Measurements from ENCODE around the gene NCBP3.
"Not testable (repeated sequence)": the region's sequence is repeated elsewhere in the genome, so short reads cannot be mapped to it uniquely, and the experiment has no call there.

NCBP3 gene

GRCh38 chr17:3854204-3854603 lies 8.2 kb upstream of the NCBP3 start:
- not testable (repeated sequence) for H3K4me3 ChIP-seq (ENCODE audit: low read depth, low read length); DNase-seq (ENCODE audit: low read depth)

DNA sequence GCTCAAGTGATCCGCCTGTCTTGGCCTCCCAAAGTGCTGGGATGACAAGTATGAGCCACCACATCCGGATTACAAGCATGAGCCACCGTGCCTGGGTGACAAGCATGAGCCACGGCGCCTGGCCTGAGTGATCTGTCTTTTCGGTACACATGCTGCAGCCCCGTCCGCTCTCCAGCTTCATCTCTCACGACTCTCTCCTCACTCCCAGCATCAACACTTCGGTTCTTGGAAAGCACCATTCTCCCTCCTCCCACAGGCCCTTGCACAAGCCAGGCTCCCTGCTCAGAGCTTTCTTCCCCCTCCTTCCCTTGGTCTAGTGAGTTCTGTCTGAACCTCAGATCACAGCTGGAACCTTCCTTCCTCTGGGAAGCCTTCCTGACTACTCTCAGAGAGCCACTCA lies 6.5 kb upstream of the NCBP3 start:
- H3K4me3 ChIP-seq (ENCODE audit: low read depth, low read length) = no peak overlapping the region
- DNase-seq (ENCODE audit: low read depth) = no peak

GRCh38 chr17:3851461-3852100 lies 5.5 kb upstream of the NCBP3 start:
- no peak for DNase-seq (ENCODE audit: low read depth)
- H3K4me3 ChIP-seq (ENCODE audit: low read depth, low read length) = no peak overlapping the region

GRCh38 chr17:3848229-3848835 lies 2.3 kb upstream of the NCBP3 start:
- H3K4me3 ChIP-seq (ENCODE audit: low read depth, low read length) = no peak overlapping the region
- no peak for DNase-seq (ENCODE audit: low read depth)

DNA sequence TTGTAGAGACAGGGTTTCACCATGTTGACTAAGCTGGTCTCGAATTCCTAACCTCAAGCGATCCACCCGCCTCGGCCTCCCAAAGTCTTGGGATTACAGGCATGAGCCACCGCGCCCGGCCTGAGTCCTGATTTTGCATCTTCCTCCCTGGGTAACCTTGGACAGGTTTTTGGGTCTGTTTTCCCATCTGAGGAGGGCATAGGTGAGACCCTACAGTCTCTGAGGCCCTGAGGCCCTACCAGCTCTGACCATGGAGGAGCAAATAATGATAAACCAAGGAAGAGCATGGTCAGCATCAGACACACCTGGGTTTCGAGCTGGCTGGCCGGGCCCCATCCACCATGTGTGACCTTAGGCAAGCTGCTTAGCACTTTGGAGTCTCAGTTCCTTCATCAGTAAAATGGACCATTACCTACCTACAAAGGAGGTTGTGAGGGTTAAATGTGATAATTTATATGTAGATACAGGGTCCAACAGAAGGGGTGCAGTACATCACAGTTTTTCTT lies 1.2 kb upstream of the NCBP3 start:
- no peak for DNase-seq (ENCODE audit: low read depth)
- H3K4me3 ChIP-seq (ENCODE audit: low read depth, low read length) = no peak overlapping the region

DNA sequence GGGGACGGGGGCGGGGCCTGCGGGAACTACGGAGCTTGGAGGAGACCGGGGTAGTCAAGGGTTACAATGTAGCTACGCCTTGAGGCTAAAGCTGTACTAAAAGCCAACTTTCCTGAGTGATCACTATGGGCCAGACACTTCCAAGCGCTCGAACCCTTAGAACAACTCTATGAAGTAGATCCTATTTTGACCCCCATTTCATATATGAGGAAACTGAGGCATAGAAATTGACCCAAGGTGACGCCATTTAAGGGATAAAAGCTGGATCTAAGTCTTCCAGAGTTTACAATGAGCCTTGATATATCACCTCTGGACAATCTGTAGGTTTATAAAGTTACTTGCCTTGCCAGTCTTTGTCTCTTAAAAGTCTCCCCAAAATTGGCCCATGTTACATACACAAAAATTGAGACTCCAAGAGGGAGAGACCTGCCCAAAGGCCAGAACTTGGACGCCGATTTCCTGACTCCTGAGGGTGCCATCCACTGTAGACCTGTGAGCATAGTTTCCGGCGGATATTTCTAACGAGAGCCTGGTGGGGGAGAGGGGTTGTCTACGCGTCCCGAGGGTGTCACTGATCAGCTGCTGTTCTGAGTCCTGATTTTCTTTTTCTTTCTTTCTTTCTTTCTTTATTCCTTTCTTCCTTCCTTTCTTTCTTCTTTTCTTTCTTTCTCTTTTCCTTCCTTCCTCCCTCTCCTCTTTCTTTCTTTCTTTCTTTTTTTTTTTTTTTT lies 555 bp upstream of the NCBP3 start:
- DNase-seq (ENCODE audit: low read depth) = no peak
- H3K4me3 ChIP-seq (ENCODE audit: low read depth, low read length) = peak overlapping the region; percentile 21

DNA sequence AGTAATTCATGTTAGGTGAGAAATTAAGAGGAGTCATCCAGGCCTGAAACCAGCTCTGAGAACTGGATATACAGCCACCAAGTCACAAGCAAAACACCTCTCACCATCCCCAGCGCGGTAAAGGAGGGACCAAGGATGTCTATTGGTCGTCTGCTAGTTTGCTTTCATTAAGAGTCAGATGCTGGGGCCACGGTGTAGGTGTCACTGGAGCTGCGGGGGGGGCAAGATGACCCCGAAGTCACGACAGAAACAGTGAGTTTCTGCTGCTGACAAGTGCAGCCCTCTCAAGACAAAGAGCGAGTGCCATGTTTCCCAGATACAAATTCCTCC lies 790 bp downstream of the NCBP3 start:
- H3K4me3 ChIP-seq (ENCODE audit: low read depth, low read length) = peak overlapping the region; percentile 85
- DNase-seq (ENCODE audit: low read depth) = no peak

DNA sequence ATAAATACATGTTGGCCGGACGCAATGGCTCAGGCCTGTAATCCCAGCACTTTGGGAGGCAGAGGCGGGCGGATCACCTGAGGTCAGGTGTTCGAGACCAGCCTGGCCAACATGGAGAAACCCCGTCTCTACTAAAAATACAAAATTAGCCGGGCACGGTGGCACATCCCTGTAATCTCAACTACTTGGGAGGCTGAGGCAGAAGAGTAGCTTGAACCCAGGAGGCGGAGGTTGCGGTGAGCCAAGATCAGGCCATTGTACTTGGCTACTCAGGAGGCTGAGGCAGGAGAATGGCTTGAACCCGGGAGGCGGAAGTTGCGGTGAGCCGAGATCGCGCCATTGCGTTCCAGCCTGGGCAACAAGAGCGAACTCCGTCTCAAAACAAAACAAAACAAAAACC lies 1.5 kb downstream of the NCBP3 start:
- H3K4me3 ChIP-seq (ENCODE audit: low read depth, low read length); DNase-seq (ENCODE audit: low read depth): not testable (repeated sequence)

GRCh38 chr17:3843935-3844516 lies 2.0 kb downstream of the NCBP3 start:
- no peak for DNase-seq (ENCODE audit: low read depth)
- no peak overlapping the region for H3K4me3 ChIP-seq (ENCODE audit: low read depth, low read length)

GRCh38 chr17:3838206-3838605 lies 7.8 kb downstream of the NCBP3 start:
- no peak overlapping the region for H3K4me3 ChIP-seq (ENCODE audit: low read depth, low read length)
- no peak for DNase-seq (ENCODE audit: low read depth)

GRCh38 chr17:3836551-3836950 lies 9.5 kb downstream of the NCBP3 start:
- no peak overlapping the region for H3K4me3 ChIP-seq (ENCODE audit: low read depth, low read length)
- no peak for DNase-seq (ENCODE audit: low read depth)

DNA sequence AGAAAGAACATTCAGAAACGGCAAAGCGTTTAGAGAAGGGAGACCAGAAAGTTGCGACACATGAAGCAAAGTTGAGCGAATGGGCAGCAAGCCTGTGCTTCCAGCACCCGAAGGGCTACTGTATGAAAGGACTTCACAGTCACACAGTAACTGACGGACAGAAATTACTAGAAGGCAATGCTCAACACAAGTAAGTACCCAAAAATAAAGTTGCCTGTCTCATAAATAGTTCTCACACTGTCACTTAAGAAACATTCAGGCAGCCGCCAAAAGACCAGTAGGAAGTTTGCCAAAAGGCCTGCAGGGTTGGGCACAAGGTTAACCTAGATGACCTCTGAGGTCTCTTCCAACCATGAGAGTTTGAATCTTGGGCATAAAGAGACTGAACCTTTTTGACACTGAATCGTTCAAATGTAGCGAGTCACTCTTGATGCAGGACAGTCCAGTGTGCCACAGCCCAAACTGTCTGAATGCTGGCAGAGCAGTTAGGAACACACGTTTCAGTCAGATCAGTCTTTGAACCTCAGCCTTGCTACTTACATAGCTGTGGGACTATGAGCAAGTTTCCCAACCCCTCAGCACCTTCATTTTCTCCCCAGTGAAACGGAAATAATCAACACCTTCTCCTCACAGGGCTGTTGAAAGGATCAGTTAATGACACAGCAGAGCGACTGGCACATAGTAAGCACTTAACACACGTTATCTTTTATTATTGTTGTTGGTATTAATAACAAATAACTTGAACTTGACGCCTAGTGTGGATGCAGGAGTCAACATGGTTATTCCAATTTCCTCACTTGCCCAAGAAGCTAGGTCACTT lies 10.4 kb downstream of the NCBP3 start:
- H3K4me3 ChIP-seq (ENCODE audit: low read depth, low read length) = no peak overlapping the region

GRCh38 chr17:3834811-3835210 lies 11.2 kb downstream of the NCBP3 start:
- no peak for DNase-seq (ENCODE audit: low read depth)
- no peak overlapping the region for H3K4me3 ChIP-seq (ENCODE audit: low read depth, low read length)

More for the DNA sequence above, 10.4 kb downstream of the NCBP3 start:
- no peak for DNase-seq (ENCODE audit: low read depth)

DNA sequence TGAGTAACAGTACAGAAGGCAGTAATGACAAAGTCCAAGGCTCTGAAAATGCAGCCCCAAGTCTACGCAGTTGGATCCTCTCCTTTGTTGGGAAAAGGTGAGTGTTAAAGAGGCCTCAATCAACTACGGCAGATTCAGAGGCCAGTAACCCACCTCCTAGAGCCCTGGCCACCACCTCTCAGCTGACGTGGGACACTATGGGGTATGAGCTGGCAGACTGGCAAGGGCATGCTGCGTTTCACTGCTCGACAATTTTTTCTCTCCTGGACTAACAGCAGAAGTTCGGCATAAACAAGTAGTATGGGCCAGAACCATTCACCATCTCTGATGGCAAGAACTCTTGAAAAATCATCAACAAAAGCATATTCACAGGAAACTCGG lies 17.2 kb downstream of the NCBP3 start:
- no peak overlapping the region for H3K4me3 ChIP-seq (ENCODE audit: low read depth, low read length)
- no peak for DNase-seq (ENCODE audit: low read depth)

DNA sequence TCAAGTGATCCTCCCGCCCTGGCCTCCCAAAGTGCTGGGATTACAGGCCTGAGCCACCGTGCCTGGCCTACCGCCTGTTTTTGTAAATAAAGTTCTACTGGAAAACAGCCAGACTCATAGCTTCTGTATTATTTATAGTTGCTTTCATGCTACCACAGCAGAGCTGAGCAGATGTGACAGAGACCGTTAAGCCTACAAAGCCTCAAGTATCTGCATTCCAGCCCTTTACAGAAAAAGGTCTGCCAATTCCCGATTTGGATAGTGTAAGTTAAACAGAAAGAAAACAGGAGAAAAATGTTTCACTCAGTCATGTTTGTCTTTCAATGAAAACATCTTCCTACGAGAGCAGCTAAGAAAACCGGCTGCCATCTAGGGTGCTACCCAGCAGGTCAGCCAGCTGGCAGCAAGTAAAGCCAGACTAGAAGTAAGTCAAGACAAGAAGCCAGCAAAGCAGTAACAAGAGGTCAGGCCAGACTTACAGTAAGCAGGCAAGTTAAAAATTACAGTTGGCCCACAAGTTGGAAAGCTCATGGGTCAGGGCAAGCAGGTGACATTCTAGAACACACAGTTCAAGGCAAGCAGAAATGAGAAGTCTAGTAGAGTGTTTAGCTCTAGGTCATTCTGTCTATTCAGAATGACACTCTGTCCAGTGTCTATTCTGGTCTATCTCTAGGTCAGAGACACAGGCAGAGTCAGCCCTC lies 17.7 kb downstream of the NCBP3 start:
- DNase-seq (ENCODE audit: low read depth) = no peak
- H3K4me3 ChIP-seq (ENCODE audit: low read depth, low read length) = no peak overlapping the region

- peak; percentile 17 for DNase-seq (ENCODE audit: low read depth)
- H3K4me3 ChIP-seq (ENCODE audit: low read depth, low read length) = no peak overlapping the region
These were observed 18.8 kb downstream of the NCBP3 start for GRCh38 chr17:3827124-3827773.

DNA sequence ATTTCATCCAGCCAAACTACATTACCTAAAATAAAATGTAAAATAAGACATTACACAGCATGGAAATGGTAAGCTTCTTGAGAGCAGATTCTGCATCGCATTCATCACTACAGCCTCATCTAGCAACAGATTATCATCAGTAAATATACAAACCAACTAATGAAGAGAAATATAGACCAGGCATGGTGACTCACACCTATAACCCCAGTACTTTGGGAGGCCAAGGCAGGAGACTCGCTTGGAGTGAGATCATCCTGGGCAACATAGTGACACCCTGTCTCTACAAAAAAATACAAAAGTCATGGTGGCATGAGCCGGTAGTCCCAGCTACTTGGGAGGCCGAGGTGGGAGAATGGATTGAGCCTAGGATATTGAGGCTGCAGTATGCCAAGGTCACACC lies 19.9 kb downstream of the NCBP3 start:
- no peak overlapping the region for H3K4me3 ChIP-seq (ENCODE audit: low read depth, low read length)
- DNase-seq (ENCODE audit: low read depth) = no peak

- DNase-seq (ENCODE audit: low read depth) = no peak
- H3K4me3 ChIP-seq (ENCODE audit: low read depth, low read length) = no peak overlapping the region
These were observed 24.9 kb downstream of the NCBP3 start for GRCh38 chr17:3821101-3821500.

DNA sequence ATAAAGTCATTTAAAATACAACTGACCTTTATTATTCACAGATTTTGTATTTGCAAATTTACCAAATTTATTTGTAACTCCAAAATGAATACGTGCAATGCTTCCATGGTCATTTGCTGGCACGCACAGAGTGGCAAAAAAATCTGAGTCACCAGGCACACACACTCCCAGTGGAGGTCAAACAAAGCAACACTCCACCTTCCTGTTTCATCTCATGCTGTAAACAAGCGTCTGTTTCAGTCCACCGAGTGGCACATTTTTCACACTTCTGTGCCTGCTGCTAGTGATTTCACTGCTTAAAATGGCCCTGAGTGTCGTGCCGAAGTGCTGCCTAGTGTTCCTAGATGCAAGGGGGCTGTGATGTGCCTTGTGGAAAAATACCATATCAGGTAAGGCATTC lies 27.3 kb downstream of the NCBP3 start:
- no peak overlapping the region for H3K4me3 ChIP-seq (ENCODE audit: low read depth, low read length)
- DNase-seq (ENCODE audit: low read depth) = no peak

All from skeletal muscle cell (primary cell).